H1 (cell line): Measurements from ENCODE around the gene TEX264. TPM values are rescaled to one million over a fixed set of nuclear protein-coding genes. Genes with fewer than 3 reads are reported as not detected.

Experiments
- CTCF ChIA-PET: fragments of 300-600 bp; sonication (Branson Sonifier 250); formaldehyde crosslinking; loops from one replicate; lab custom pipeline; 2021; ENCODE audit not compliant: partially characterized antibody; lab: Charles Lee
- POLR2A ChIA-PET: fragments of 300-600 bp; sonication (Branson Sonifier 250); formaldehyde crosslinking; loops from one replicate; lab custom pipeline; 2021; ENCODE audit warnings: inconsistent platforms; ENCODE audit not compliant: partially characterized antibody; lab: Charles Lee
- DNase-seq, 2 experiments: peaks; one replicate each; pipeline versions ENCODE4 v3.0.0 to v3.0.0-alpha.2; 2010 to 2022; ENCODE audit warnings: low spot score in 2 of 2, low read depth in 1 of 2, mixed read lengths in 1 of 2
- FAIRE-seq: peaks from 2 replicates; lab custom pipeline; 2011; peaks lifted over from hg19 to GRCh38; lab: Jason Lieb, UNC
- H2AFZ ChIP-seq: 2 replicates; pipeline ENCODE4 v1.8.1; 2012; ENCODE audit warnings: low read length, inconsistent platforms
- H2AK5ac ChIP-seq: 2 replicates; pipeline ENCODE4 v1.6.1; 2013; ENCODE audit warnings: low read depth, low read length
- H2BK120ac ChIP-seq: replicated peaks from 2 replicates; pipeline ENCODE3; 2013; ENCODE audit warnings: low read depth, low read length, inconsistent platforms
- H2BK12ac ChIP-seq: 2 replicates; pipeline ENCODE4 v1.6.1; 2013; ENCODE audit warnings: low read depth, low read length
- H2BK15ac ChIP-seq: 2 replicates; pipeline ENCODE4 v1.6.1; 2013; ENCODE audit warnings: low read length
- H2BK20ac ChIP-seq: 2 replicates; pipeline ENCODE4 v1.6.1; 2013; ENCODE audit warnings: low read length
- H2BK5ac ChIP-seq: 2 replicates; pipeline ENCODE4 v1.6.1; 2013; ENCODE audit warnings: low read depth, low read length
- H3K14ac ChIP-seq: 2 replicates; pipeline ENCODE4 v1.6.1; 2013; ENCODE audit warnings: inconsistent platforms; ENCODE audit not compliant: insufficient read length
- H3K18ac ChIP-seq: 2 replicates; pipeline ENCODE4 v1.6.1; 2013; ENCODE audit warnings: low read length; ENCODE audit errors: extremely low read depth
- H3K23ac ChIP-seq: 2 replicates; pipeline ENCODE4 v1.6.1; 2013; ENCODE audit warnings: inconsistent platforms; ENCODE audit not compliant: insufficient read length
- H3K23me2 ChIP-seq: 2 replicates; pipeline ENCODE4 v1.6.1; 2013; ENCODE audit warnings: low read depth, low read length
- H3K27ac ChIP-seq: 2 replicates; pipeline ENCODE4 v1.6.1; 2011; ENCODE audit warnings: low read depth, low read length, inconsistent platforms
- H3K27me3 ChIP-seq, 4 experiments: replicated peaks in 1 of 4; 1 replicate in 1 of 4; 2 replicates in 3 of 4; pipeline versions ENCODE4 v1.6.1 to v1.8.1; 2011 to 2013; ENCODE audit warnings: low read length in 3 of 4, mild to moderate bottlenecking in 3 of 4, inconsistent platforms in 2 of 4, mixed read lengths in 2 of 4, moderate library complexity in 1 of 4; ENCODE audit not compliant: control insufficient read depth in 3 of 4, insufficient read depth in 3 of 4; ENCODE audit errors: extremely low read depth in 1 of 4
- H3K36me3 ChIP-seq, 4 experiments: 2 replicates each; pipeline versions ENCODE4 v1.6.1 to v1.8.1; 2011 to 2013; ENCODE audit warnings: mild to moderate bottlenecking in 4 of 4, low read length in 3 of 4, moderate library complexity in 2 of 4, control low read depth in 1 of 4, inconsistent platforms in 1 of 4; ENCODE audit not compliant: insufficient read depth in 4 of 4, control insufficient read depth in 2 of 4
- H3K4ac ChIP-seq: replicated peaks from 2 replicates; pipeline ENCODE3; 2013; ENCODE audit warnings: low read length, low read depth, mixed read lengths, inconsistent platforms; ENCODE audit not compliant: insufficient read length
- H3K4me1 ChIP-seq, 4 experiments: replicated peaks in 1 of 4; 1 replicate in 1 of 4; 2 replicates in 3 of 4; pipeline versions ENCODE4 v1.6.1 to v1.8.1; 2011 to 2013; ENCODE audit warnings: low read length in 3 of 4, inconsistent platforms in 2 of 4, mixed read lengths in 1 of 4; ENCODE audit not compliant: insufficient read depth in 4 of 4, control insufficient read depth in 3 of 4
- H3K4me2 ChIP-seq, 2 experiments: 2 replicates each; pipeline versions ENCODE4 v1.6.1 to v1.8.1; 2011 to 2013; ENCODE audit warnings: low read depth in 2 of 2, low read length in 2 of 2, control low read depth in 1 of 2, inconsistent platforms in 1 of 2, mild to moderate bottlenecking in 1 of 2; ENCODE audit not compliant: insufficient read depth in 1 of 2
- H3K4me3 ChIP-seq, 4 experiments: fragments of 200-600, 300-600 bp in 1 of 4; sonication (generic), shearing (Covaris generic), sonication (Bioruptor Twin) in 1 of 4; 2 replicates each; pipeline versions ENCODE4 v1.5.1 to v1.8.1; 2011 to 2016; ENCODE audit warnings: low read length in 4 of 4, low read depth in 3 of 4, control low read depth in 2 of 4, inconsistent platforms in 2 of 4, mild to moderate bottlenecking in 2 of 4, mixed read lengths in 1 of 4, moderate library complexity in 1 of 4; ENCODE audit not compliant: insufficient read depth in 2 of 4; ENCODE audit errors: extremely low read depth in 1 of 4
- H3K56ac ChIP-seq: replicated peaks from 2 replicates; pipeline ENCODE3; 2013; ENCODE audit warnings: low read depth, mild to moderate bottlenecking, mixed read lengths, low read length, inconsistent platforms; ENCODE audit not compliant: insufficient read length
- H3K79me1 ChIP-seq: 2 replicates; pipeline ENCODE4 v1.6.1; 2013; ENCODE audit warnings: low read depth, low read length, control low read depth
- H3K79me2 ChIP-seq, 2 experiments: 2 replicates each; pipeline versions ENCODE4 v1.6.1 to v1.8.1; 2012 to 2013; ENCODE audit warnings: low read length in 2 of 2, mild to moderate bottlenecking in 2 of 2, inconsistent platforms in 1 of 2; ENCODE audit not compliant: insufficient read depth in 2 of 2, control insufficient read depth in 1 of 2
- H3K9ac ChIP-seq, 4 experiments: replicated peaks in 1 of 4; 1 replicate in 1 of 4; 2 replicates in 3 of 4; pipeline versions ENCODE4 v1.6.1 to v1.8.1; 2011 to 2013; ENCODE audit warnings: low read depth in 3 of 4, low read length in 3 of 4, control low read depth in 2 of 4, mild to moderate bottlenecking in 2 of 4, moderate library complexity in 2 of 4, inconsistent platforms in 1 of 4; ENCODE audit errors: extremely low read depth in 1 of 4
- H3K9me3 ChIP-seq, 2 experiments: 2 replicates each; pipeline versions ENCODE4 v1.6.1 to v1.8.1; 2012 to 2013; ENCODE audit warnings: mild to moderate bottlenecking in 2 of 2, moderate library complexity in 2 of 2, control low read depth in 1 of 2, inconsistent platforms in 1 of 2, low read depth in 1 of 2, low read length in 1 of 2, mixed read lengths in 1 of 2; ENCODE audit not compliant: insufficient read depth in 2 of 2
- H4K20me1 ChIP-seq, 2 experiments: replicated peaks in 1 of 2; 2 replicates each; pipeline versions ENCODE3 to v1.8.1; 2011 to 2013; ENCODE audit warnings: inconsistent platforms in 2 of 2, low read length in 2 of 2, mild to moderate bottlenecking in 1 of 2; ENCODE audit not compliant: insufficient read depth in 2 of 2, control insufficient read depth in 1 of 2
- H4K5ac ChIP-seq: 2 replicates; pipeline ENCODE4 v1.6.1; 2013; ENCODE audit warnings: low read length, low read depth, mixed read lengths, inconsistent platforms; ENCODE audit not compliant: insufficient read length
- H4K8ac ChIP-seq: 2 replicates; pipeline ENCODE4 v1.8.0; 2013; ENCODE audit warnings: mild to moderate bottlenecking, moderate library complexity, low read length, inconsistent platforms; ENCODE audit not compliant: insufficient read depth; ENCODE audit errors: extremely low read depth
- H4K91ac ChIP-seq: replicated peaks from 2 replicates; pipeline ENCODE3; 2013; ENCODE audit warnings: low read length, mixed read lengths, inconsistent platforms; ENCODE audit not compliant: insufficient read length
- BCL11A ChIP-seq, 2 experiments: IDR thresholded peaks; one replicate each; pipeline ENCODE4 v1.6.1; 2011; ENCODE audit warnings: low read depth in 2 of 2, low read length in 2 of 2, mild to moderate bottlenecking in 2 of 2
- CHD1 ChIP-seq: IDR thresholded peaks from 2 replicates; pipeline ENCODE4 v1.6.1; 2012; ENCODE audit warnings: low read depth, low read length, improper control_type of control experiment
- GABPA ChIP-seq: IDR thresholded peaks from 2 replicates; pipeline ENCODE4 v1.6.1; 2011; ENCODE audit warnings: mild to moderate bottlenecking, low read length, moderate library complexity, borderline replicate concordance; ENCODE audit not compliant: insufficient read depth
- HDAC2 ChIP-seq, 2 experiments: fragments of 300-600 bp in 1 of 2; sonication (generic) in 1 of 2; IDR thresholded peaks; 2 replicates each; pipeline ENCODE4 v1.6.1; 2011 to 2012; ENCODE audit warnings: low read depth in 2 of 2, low read length in 2 of 2, mild to moderate bottlenecking in 2 of 2, moderate library complexity in 2 of 2, borderline replicate concordance in 1 of 2, inconsistent platforms in 1 of 2
- MAX ChIP-seq: IDR thresholded peaks from 2 replicates; pipeline ENCODE4 v1.6.1; 2012; ENCODE audit warnings: inconsistent platforms
- SP1 ChIP-seq: IDR thresholded peaks from 2 replicates; pipeline ENCODE4 v1.6.1; 2011; ENCODE audit warnings: low read depth, low read length
- SP2 ChIP-seq: IDR thresholded peaks from 2 replicates; pipeline ENCODE4 v1.6.1; 2012; ENCODE audit warnings: mild to moderate bottlenecking, low read length, inconsistent platforms
- TEAD4 ChIP-seq: IDR thresholded peaks from 2 replicates; pipeline ENCODE4 v1.6.1; 2012; ENCODE audit warnings: low read depth, low read length, inconsistent platforms, mixed read lengths
- USF2 ChIP-seq: IDR thresholded peaks from 2 replicates; pipeline ENCODE4 v1.6.1; 2011; ENCODE audit warnings: low read length, improper control_type of control experiment
- ZNF274 ChIP-seq: IDR thresholded peaks from 2 replicates; pipeline ENCODE4 v1.7.0; 2012; ENCODE audit warnings: low read length, borderline replicate concordance; ENCODE audit errors: extremely low read depth
- WGBS, 2 experiments: shearing (Covaris generic) in 1 of 2; methylation state at CpG; one replicate each; pipeline versions ENCODE4 v1.1.6 to v1.1.7; 2013 to 2015; ENCODE audit warnings: low lambda C conversion rate in 2 of 2, mixed read lengths in 2 of 2, inconsistent platforms in 1 of 2, low coverage in 1 of 2, missing lambda C conversion rate in 1 of 2; ENCODE audit not compliant: insufficient replicate concordance in 2 of 2, insufficient coverage in 1 of 2, insufficient read length in 1 of 2; ENCODE audit errors: extremely low coverage in 1 of 2, missing lambda C conversion rate in 1 of 2; 5-methylcytosine and 5-hydroxymethylcytosine counted together
- polyA plus RNA-seq, 7 experiments: library from polyadenylated mRNA; depleted of rRNA in 3 of 7; stranded (reverse) in 5 of 7; unstranded in 2 of 7; fragments of >200 nt in 5 of 7; fragments of 200-250 nt in 2 of 7; gene quantifications; 1 replicate in 5 of 7; 2 replicates in 1 of 7; 4 replicates in 1 of 7; pipeline versions ENCODE4 v1.2.1 to v1.2.3, GENCODE V29; 2011 to 2013; ENCODE audit warnings: missing spikeins in 2 of 7, mixed read lengths in 2 of 7
- total RNA-seq: library from RNA; stranded (reverse); fragmentation: NEBNext Ultra II Directional; extraction: Animal tissue kit (Norgen Biotek cat#: 25700); gene quantifications from 2 replicates; pipeline ENCODE4 v1.2.1, GENCODE V29; 2021

TEX264 gene
- total and polyA plus RNA-seq, 2 of the 8 experiments (the other 6 are each of a cell fraction or from before 2014, with no cell fraction given) = 11.2 to 35.6 TPM

DNA sequence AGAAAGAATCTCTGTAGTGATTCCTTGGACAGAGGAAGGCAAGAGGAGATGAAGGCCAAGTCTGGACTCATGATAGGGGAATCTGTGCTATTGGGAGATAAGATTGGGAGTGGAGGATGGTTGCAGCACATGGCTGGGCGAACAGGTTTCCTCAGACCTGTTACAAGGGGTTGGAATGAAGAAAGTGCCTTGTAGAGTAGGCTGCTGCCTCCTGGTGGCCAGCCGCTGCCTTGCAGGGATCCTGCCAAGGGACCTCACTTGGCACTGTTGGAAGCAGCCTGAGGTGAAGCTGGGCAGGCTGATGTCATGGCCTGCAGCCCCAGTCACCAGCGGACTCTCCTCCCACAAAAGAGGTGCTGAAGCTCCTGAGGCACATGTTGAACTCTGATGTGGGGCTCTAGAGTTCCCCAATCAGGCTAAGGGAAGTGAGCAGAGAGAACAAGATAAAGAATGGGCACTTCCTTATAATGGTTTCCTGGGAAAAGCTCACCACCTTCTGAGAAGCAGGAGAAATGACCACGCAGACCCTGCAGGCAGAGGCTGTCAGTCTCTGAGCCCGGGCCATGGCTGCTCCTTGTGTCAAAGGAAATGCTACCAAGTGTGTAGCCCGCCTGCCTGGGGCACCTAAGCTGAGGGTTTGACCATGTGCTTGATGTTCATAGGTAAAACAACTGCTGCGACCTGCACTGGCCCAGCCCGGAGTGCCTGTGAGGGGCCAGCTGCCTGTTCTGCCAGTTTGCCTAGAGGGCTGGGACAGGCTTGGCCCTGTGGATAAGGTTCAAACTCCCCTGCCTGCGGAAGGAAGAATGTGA is 1.6 kb upstream of the TEX264 start:
- H3K23me2 ChIP-seq = peaks cover 7% of the 10 kb centered on the region; the same call in 1 of the 2 replicates
- FAIRE-seq (peak; percentile 98), DNase-seq (peak; percentile 90 to 98)
- no peak overlapping the region for H3K23ac ChIP-seq
- H3K4me1 ChIP-seq = peaks cover 0 to 10% (median 5%) of the 10 kb centered on the region in 4 experiments; a peak in 3 of 7 replicates
- CTCF ChIA-PET = interaction anchor here (0.5 to 10.9 kb wide), 42 partner anchors 9 to 1611 kb away, joined by 3 to 137 read pairs (median 4); partner anchors contain the start of genes ABHD14B, DCAF1, GRM2 and RAD54L2
- H3K79me1 ChIP-seq = no peaks in the 10 kb centered on the region; the same call in 1 of the 2 replicates
- H3K36me3 ChIP-seq = no peaks in the 10 kb centered on the region
- H4K5ac ChIP-seq = no peak overlapping the region
- no peaks in the 10 kb centered on the region for H4K20me1 ChIP-seq
- no peak overlapping the region for H3K18ac ChIP-seq
- POLR2A ChIA-PET = interaction anchor here (0.8 to 5.2 kb wide), 10 partner anchors 12 to 170 kb away, joined by 3 to 37 read pairs (median 4); partner anchors contain the start of genes DCAF1 and GRM2
- no peak overlapping the region for H3K56ac ChIP-seq
- no peak overlapping the region for H2BK120ac ChIP-seq
- no peak overlapping the region for H3K9ac ChIP-seq
- H2BK5ac ChIP-seq = no peak overlapping the region
- H2AK5ac ChIP-seq = no peak overlapping the region
- no peak overlapping the region for H2AFZ ChIP-seq
- H2BK12ac ChIP-seq = no peak overlapping the region
- no peaks in the 10 kb centered on the region for H3K9me3 ChIP-seq
- no peaks in the 10 kb centered on the region for H3K27me3 ChIP-seq
- no peak overlapping the region for H2BK20ac ChIP-seq
- H4K8ac ChIP-seq = no peak overlapping the region; the same call in 1 of the 2 replicates
- no peak overlapping the region for H3K27ac ChIP-seq
- no peaks in the 10 kb centered on the region for H3K79me2 ChIP-seq
- no peak overlapping the region for H3K4me3 ChIP-seq
- H4K91ac ChIP-seq = no peak overlapping the region
- 64% methylated on average over 9 of the region's 9 CpGs; no CpG with 5 or more reads in 1 of the 2 experiments for WGBS, 2 experiments
- H2BK15ac ChIP-seq = no peak overlapping the region; the same call in 1 of the 2 replicates
- H3K14ac ChIP-seq = no peak overlapping the region
- no peak overlapping the region for H3K4ac ChIP-seq
- H3K4me2 ChIP-seq = no peak overlapping the region; a peak in 1 of 4 replicates
- TF ChIP-seq BCL11A (IDR thresholded peaks at IDR 0.05; ENCODE audit: low read depth in 2 of 2, low read length in 2 of 2) = no peak
- TF ChIP-seq MAX = peak; percentile 91
- no peak for TF ChIP-seq ZNF274
- no peak for TF ChIP-seq USF2
- TF ChIP-seq SP1 = 0 out of 2 replicates have a peak, but pooled peaks have one; percentile 30
- TF ChIP-seq GABPA = no peak; the same call in 1 of the 2 replicates
- TF ChIP-seq HDAC2 (IDR thresholded peaks at IDR 0.05; ENCODE audit: borderline replicate concordance in 1 of 2, low read depth in 2 of 2, low read length in 2 of 2) = no peak
- no peak for TF ChIP-seq SP2
- TF ChIP-seq CHD1 = no peak
- TF ChIP-seq TEAD4 = peak; percentile 68
